ENCODE measurements around the gene BHMT2.

The BHMT2 gene

GRCh38 chr5:79124607-79125006, 55.0 kb downstream of the BHMT2 start:
- no peak for DNase-seq

- DNase-seq, result no peak
Measured at GRCh38 chr5:79130781-79131180, 61.2 kb downstream of the BHMT2 start.

GRCh38 chr5:79133121-79133656, 63.6 kb downstream of the BHMT2 start:
- no peak for DNase-seq

GRCh38 chr5:79133657-79134451, 64.3 kb downstream of the BHMT2 start:
- peak; percentile 59 for DNase-seq

GRCh38 chr5:79135790-79136553, 66.4 kb downstream of the BHMT2 start:
- DNase-seq, result no peak

- no peak for DNase-seq
Measured at GRCh38 chr5:79136618-79137017, 67.1 kb downstream of the BHMT2 start.
